Ascending aorta (tissue), 2 donors: ENCODE data around the gene SH2B2. TPM values are rescaled to one million over a fixed set of nuclear protein-coding genes. Genes with fewer than 3 reads are reported as not detected.

Experiments used
- DNase-seq, 2 donors: peaks; one replicate each; pipeline ENCODE4 v3.0.0-alpha.2; 2019; ENCODE audit warnings: low spot score in 2 of 2
- H3K27ac ChIP-seq, 2 donors: fragments of 200-600 bp; sonication (generic); one replicate each; pipeline ENCODE4 v1.5.1; 2016 to 2017; ENCODE audit warnings: mild to moderate bottlenecking in 1 of 2
- H3K27me3 ChIP-seq: fragments of 200-600 bp; sonication (generic); one replicate; pipeline ENCODE4 v1.5.1; 2017
- H3K36me3 ChIP-seq, 2 donors: fragments of 200-600 bp; sonication (generic); one replicate each; pipeline ENCODE4 v1.5.1; 2016
- H3K4me1 ChIP-seq, 2 donors: fragments of 200-600 bp; sonication (generic); one replicate each; pipeline ENCODE4 v1.5.1; 2016 to 2017; ENCODE audit warnings: mild to moderate bottlenecking in 1 of 2
- H3K4me3 ChIP-seq, 2 donors: fragments of 200-600 bp; sonication (generic); one replicate each; pipeline ENCODE4 v1.5.1; 2016 to 2017; ENCODE audit warnings: mild to moderate bottlenecking in 1 of 2
- H3K9me3 ChIP-seq, 2 donors: fragments of 200-600 bp; sonication (generic); one replicate each; pipeline ENCODE4 v1.5.1; 2016
- CTCF ChIP-seq, 3 experiments: fragments of 200-600 bp in 2 of 3; fragments of 450-650 bp in 1 of 3; sonication (generic) in 2 of 3; IDR thresholded peaks; one replicate each; pipeline ENCODE4 v1.5.1; 2016 to 2019; ENCODE audit warnings: antibody characterized with exemption in 3 of 3, mild to moderate bottlenecking in 1 of 3, moderate library complexity in 1 of 3
- intact Hi-C: fragments of 100-400 bp; cut with DNase I; formaldehyde crosslinking; loops from one replicate; pipeline ENCODE4 v1.15.1; 2023
- total RNA-seq: library from RNA; depleted of rRNA; stranded (reverse); fragments of >200 nt; gene quantifications from one replicate; pipeline ENCODE4 v1.1.0, GENCODE V29; 2016

The SH2B2 gene
- total RNA-seq, 1 donor from 2014 or later = 4.2 TPM

- no peaks in the 10 kb centered on the region for H3K27me3 ChIP-seq
- no peak for TF ChIP-seq CTCF (IDR thresholded peaks at IDR 0.05)
- intact Hi-C loops = no loop called here
- no peaks in the 10 kb centered on the region for H3K36me3 ChIP-seq
- H3K4me3 ChIP-seq = no peak overlapping the region
- H3K27ac ChIP-seq = no peak overlapping the region
- H3K9me3 ChIP-seq = no peaks in the 10 kb centered on the region
- DNase-seq = no peak
- peaks cover 5% of the 10 kb centered on the region in 2 donors for H3K4me1 ChIP-seq
Observed at GRCh38 chr7:102291056-102291915, 4.6 kb downstream of the SH2B2 start.

GRCh38 chr7:102291916-102292267, 5.2 kb downstream of the SH2B2 start:
- DNase-seq = no peak
- peaks cover 5% of the 10 kb centered on the region in 2 donors for H3K4me1 ChIP-seq
- H3K36me3 ChIP-seq = no peaks in the 10 kb centered on the region
- H3K27me3 ChIP-seq = no peaks in the 10 kb centered on the region
- no peak overlapping the region for H3K27ac ChIP-seq
- H3K9me3 ChIP-seq = no peaks in the 10 kb centered on the region
- no peak overlapping the region for H3K4me3 ChIP-seq
- no peak for TF ChIP-seq CTCF (IDR thresholded peaks at IDR 0.05)
- intact Hi-C loops = no loop called here

- TF ChIP-seq CTCF (IDR thresholded peaks at IDR 0.05) = no peak
- Histone ChIP-seq H3K36me3 (no peaks in the 10 kb centered on the region), H3K4me3 (no peak overlapping the region), H3K4me1 (peaks cover under 1% of the 10 kb centered on the region in 2 donors), H3K9me3 (no peaks in the 10 kb centered on the region), H3K27me3 (no peaks in the 10 kb centered on the region), H3K27ac (no peak overlapping the region)
- intact Hi-C loops = no loop called here
- DNase-seq = no peak
Observed at GRCh38 chr7:102292813-102293798, 6.4 kb downstream of the SH2B2 start.

GRCh38 chr7:102294589-102294988, 7.9 kb downstream of the SH2B2 start:
- H3K27me3 ChIP-seq = no peaks in the 10 kb centered on the region
- intact Hi-C loops = no loop called here

More at GRCh38 chr7:102294589-102294988, 7.9 kb downstream of the SH2B2 start:
- no peak for TF ChIP-seq CTCF (IDR thresholded peaks at IDR 0.05)
- Histone ChIP-seq H3K4me3 (no peak overlapping the region), H3K36me3 (no peaks in the 10 kb centered on the region), H3K27ac (no peak overlapping the region), H3K9me3 (no peaks in the 10 kb centered on the region), H3K4me1 (no peaks in the 10 kb centered on the region)
- no peak for DNase-seq
